KMS-11 (cell line): Measurements from ENCODE around the gene PRRT4.
A peak's percentile ranks its signal among the peaks of the same experiment; 100 is the strongest.

Experiments
- H2AFZ ChIP-seq: fragments of 200-600 bp; sonication (generic); 2 replicates; pipeline ENCODE4 v1.6.1; 2016; ENCODE audit warnings: antibody characterized with exemption, mixed run types, low read depth
- H3K27ac ChIP-seq: fragments of 200-600 bp; sonication (generic); 2 replicates; pipeline ENCODE4 v1.6.1; 2016; ENCODE audit warnings: mild to moderate bottlenecking, mixed run types
- H3K27me3 ChIP-seq: fragments of 200-600 bp; sonication (generic); 2 replicates; pipeline ENCODE4 v1.6.1; 2017; ENCODE audit warnings: mild to moderate bottlenecking, low read depth, mixed run types, moderate library complexity; ENCODE audit not compliant: insufficient read depth
- H3K36me3 ChIP-seq: fragments of 200-600 bp; sonication (generic); 2 replicates; pipeline ENCODE4 v1.6.1; 2017; ENCODE audit warnings: mild to moderate bottlenecking, mixed run types; ENCODE audit not compliant: insufficient read depth
- H3K4me1 ChIP-seq: fragments of 200-600 bp; sonication (generic); 2 replicates; pipeline ENCODE4 v1.6.1; 2016; ENCODE audit warnings: mild to moderate bottlenecking, low read depth, mixed run types; ENCODE audit not compliant: poor library complexity, severe bottlenecking
- H3K4me2 ChIP-seq: fragments of 200-600 bp; sonication (generic); 2 replicates; pipeline ENCODE4 v1.7.0; 2016; ENCODE audit warnings: mild to moderate bottlenecking, mixed run types
- H3K4me3 ChIP-seq: fragments of 200-600 bp; sonication (generic); IDR thresholded peaks from 2 replicates; pipeline ENCODE4 v1.6.1; 2017; ENCODE audit warnings: low read depth, low read length, mixed read lengths; ENCODE audit not compliant: insufficient read depth
- H3K79me2 ChIP-seq: fragments of 200-600 bp; sonication (generic); 2 replicates; pipeline ENCODE4 v1.6.1; 2016; ENCODE audit warnings: low read depth, mixed run types; ENCODE audit not compliant: insufficient read depth
- H3K9ac ChIP-seq: fragments of 200-600 bp; sonication (generic); 2 replicates; pipeline ENCODE4 v1.6.1; 2016; ENCODE audit warnings: mild to moderate bottlenecking, mixed run types
- H4K20me1 ChIP-seq: fragments of 200-600 bp; sonication (generic); 2 replicates; pipeline ENCODE4 v1.6.1; 2016; ENCODE audit warnings: mild to moderate bottlenecking, mixed run types; ENCODE audit not compliant: insufficient read depth
- CTCF ChIP-seq: fragments of 200-600 bp; sonication (generic); conservative IDR thresholded peaks from 2 replicates; pipeline ENCODE4 v1.6.1; 2017; ENCODE audit warnings: low read depth, mild to moderate bottlenecking, antibody characterized with exemption, low read length, moderate library complexity, mixed read lengths

Gene PRRT4

GRCh38 chr7:128323040-128323439, 38.5 kb downstream of the PRRT4 start:
- Histone ChIP-seq H3K4me2 (no peak overlapping the region), H3K9ac (no peak overlapping the region), H3K4me3 (no peak overlapping the region), H3K79me2 (no peaks in the 10 kb centered on the region), H3K36me3 (peaks cover 7% of the 10 kb centered on the region; the same call in 1 of the 2 replicates), H3K4me1 (no peaks in the 10 kb centered on the region), H3K27ac (no peak overlapping the region), H2AFZ (no peak overlapping the region), H4K20me1 (no peaks in the 10 kb centered on the region), H3K27me3 (no peaks in the 10 kb centered on the region)
- TF ChIP-seq CTCF: no peak

- Histone ChIP-seq H3K27me3 (no peaks in the 10 kb centered on the region), H3K9ac (no peak overlapping the region), H3K4me2 (no peak overlapping the region), H3K27ac (no peak overlapping the region), H3K4me3 (no peak overlapping the region), H4K20me1 (no peaks in the 10 kb centered on the region), H3K36me3 (peaks cover 7% of the 10 kb centered on the region; the same call in 1 of the 2 replicates), H3K79me2 (no peaks in the 10 kb centered on the region), H2AFZ (no peak overlapping the region), H3K4me1 (no peaks in the 10 kb centered on the region)
- peak; percentile 66 for TF ChIP-seq CTCF
These were observed 39.3 kb downstream of the PRRT4 start for GRCh38 chr7:128322040-128322643.

GRCh38 chr7:128321044-128321422, 40.5 kb downstream of the PRRT4 start:
- Histone ChIP-seq H3K4me2 (no peak overlapping the region), H2AFZ (no peak overlapping the region), H3K27me3 (no peaks in the 10 kb centered on the region), H4K20me1 (no peaks in the 10 kb centered on the region), H3K36me3 (peaks cover 7% of the 10 kb centered on the region; the same call in 1 of the 2 replicates), H3K4me3 (no peak overlapping the region), H3K79me2 (no peaks in the 10 kb centered on the region), H3K9ac (no peak overlapping the region), H3K27ac (no peak overlapping the region), H3K4me1 (no peaks in the 10 kb centered on the region)
- TF ChIP-seq CTCF: no peak

- no peak overlapping the region for H3K4me3 ChIP-seq
- H4K20me1 ChIP-seq: no peaks in the 10 kb centered on the region
- no peak overlapping the region for H3K4me2 ChIP-seq
- peaks cover 7% of the 10 kb centered on the region for H3K36me3 ChIP-seq
- H3K27ac ChIP-seq: no peak overlapping the region
- no peak for TF ChIP-seq CTCF
- no peaks in the 10 kb centered on the region for H3K4me1 ChIP-seq
- H3K9ac ChIP-seq: no peak overlapping the region
- H2AFZ ChIP-seq: no peak overlapping the region
- H3K79me2 ChIP-seq: no peaks in the 10 kb centered on the region
- no peaks in the 10 kb centered on the region for H3K27me3 ChIP-seq
These were observed 42.8 kb downstream of the PRRT4 start for GRCh38 chr7:128318691-128319090.
